Measurements from ENCODE around the gene ITPRIP. TPM values are rescaled to one million over a fixed set of nuclear protein-coding genes. Genes with fewer than 3 reads are reported as not detected.

The ITPRIP gene
- total RNA-seq, 4 donors from 2014 or later, result 77.8 to 182 (median 141) TPM

DNA sequence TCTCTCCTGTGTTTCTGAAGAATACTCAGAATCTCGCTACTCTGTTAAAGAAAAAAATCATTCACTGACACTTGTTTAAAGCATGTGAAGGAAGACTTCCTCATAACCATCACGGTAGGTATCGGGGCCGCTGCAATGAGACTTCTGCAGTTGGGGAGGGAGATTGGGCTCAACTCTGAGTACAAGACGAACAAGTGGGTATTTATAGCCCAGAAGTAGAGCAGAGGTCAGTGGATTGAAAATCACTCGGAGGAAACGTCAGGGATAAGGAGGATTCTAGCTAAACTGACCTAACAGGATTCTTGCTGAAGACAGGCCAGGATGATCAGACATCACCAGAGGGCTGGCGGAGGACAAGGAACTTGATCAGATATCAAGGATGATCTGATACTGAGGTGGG is 33.3 kb downstream of the ITPRIP start:
- TF ChIP-seq POLR2A (IDR thresholded peaks at IDR 0.05), result no peak
- TF ChIP-seq, protein P1, sequence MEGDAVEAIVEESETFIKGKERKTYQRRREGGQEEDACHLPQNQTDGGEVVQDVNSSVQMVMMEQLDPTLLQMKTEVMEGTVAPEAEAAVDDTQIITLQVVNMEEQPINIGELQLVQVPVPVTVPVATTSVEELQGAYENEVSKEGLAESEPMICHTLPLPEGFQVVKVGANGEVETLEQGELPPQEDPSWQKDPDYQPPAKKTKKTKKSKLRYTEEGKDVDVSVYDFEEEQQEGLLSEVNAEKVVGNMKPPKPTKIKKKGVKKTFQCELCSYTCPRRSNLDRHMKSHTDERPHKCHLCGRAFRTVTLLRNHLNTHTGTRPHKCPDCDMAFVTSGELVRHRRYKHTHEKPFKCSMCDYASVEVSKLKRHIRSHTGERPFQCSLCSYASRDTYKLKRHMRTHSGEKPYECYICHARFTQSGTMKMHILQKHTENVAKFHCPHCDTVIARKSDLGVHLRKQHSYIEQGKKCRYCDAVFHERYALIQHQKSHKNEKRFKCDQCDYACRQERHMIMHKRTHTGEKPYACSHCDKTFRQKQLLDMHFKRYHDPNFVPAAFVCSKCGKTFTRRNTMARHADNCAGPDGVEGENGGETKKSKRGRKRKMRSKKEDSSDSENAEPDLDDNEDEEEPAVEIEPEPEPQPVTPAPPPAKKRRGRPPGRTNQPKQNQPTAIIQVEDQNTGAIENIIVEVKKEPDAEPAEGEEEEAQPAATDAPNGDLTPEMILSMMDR (IDR thresholded peaks at IDR 0.05), result no peak
- 54 to 60% methylated on average over 8 of the region's 8 CpGs for WGBS, 2 donors
- no peak for DNase-seq (ENCODE audit: low spot score in 2 of 2)
- intact Hi-C loops (cut with DNase I; ENCODE audit: low total_unique reads), result no loop called here
- H3K4me3 ChIP-seq (ENCODE audit: low read depth, poor library complexity, severe bottlenecking), result no peak overlapping the region

DNA sequence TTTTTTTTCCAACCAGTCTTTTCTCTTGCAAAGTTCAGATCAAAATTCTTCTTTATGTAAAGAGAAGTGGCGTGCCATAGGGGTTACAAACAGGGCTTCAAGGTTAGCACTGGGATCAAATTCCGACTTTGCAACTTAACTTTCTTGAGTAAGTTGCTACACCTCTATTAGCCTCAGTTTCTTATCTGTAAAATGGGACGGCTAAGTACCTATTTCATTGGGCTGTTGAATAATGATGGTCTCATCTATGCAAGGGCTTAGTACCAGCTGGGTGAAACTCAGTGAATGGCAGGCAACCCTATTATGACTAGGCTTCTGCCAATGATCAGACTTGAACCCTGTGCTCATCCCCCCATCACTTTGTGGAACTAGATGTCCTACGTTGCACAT is 33.9 kb downstream of the ITPRIP start:
- no peak for DNase-seq (ENCODE audit: low spot score in 2 of 2)
- intact Hi-C loops (cut with DNase I; ENCODE audit: low total_unique reads), result no loop called here
- TF ChIP-seq, protein P1 (IDR thresholded peaks at IDR 0.05), result no peak
- TF ChIP-seq POLR2A (IDR thresholded peaks at IDR 0.05), result no peak
- H3K4me3 ChIP-seq (ENCODE audit: low read depth, poor library complexity, severe bottlenecking), result no peak overlapping the region
- WGBS, 2 donors, result 91 to 97% methylated on average over 4 of the region's 4 CpGs

DNA sequence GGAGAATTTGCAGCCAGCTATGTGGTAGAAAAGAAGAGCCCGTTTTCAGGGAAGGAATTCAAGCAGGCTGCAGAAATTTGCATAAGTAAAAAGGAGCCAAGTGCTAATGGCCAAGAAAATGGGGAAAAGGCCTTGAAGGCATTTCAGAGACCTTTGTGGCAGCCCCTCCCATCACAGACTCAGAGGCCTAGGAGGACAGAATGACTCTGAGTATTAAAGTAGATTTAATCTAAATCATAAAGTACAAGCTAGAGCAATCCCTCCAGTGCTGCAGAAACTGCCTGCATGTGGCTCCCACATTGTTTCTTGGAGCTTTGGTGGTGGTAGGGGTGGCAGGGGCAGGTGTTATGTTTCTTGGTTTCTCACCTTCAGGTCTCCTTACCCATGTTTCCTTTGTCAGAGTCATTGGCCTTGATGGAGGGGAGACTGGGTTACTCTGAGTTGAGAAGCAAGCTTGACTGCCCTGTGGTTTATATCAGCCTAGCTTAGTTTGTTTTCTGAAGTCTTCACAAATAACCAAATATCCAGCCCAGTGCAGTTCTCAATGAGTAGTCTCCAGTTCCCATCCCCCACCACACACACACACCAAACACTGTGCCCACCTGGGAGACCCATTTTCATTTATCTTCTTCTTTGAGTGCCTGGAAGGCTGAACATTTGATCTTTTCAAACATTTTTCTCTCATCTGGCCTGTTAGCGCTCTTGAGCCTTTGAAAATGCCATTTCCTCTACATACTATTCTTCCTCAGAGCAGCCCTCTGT is 34.5 kb downstream of the ITPRIP start:
- DNase-seq (ENCODE audit: low spot score in 2 of 2), result no peak
- 43 to 50% methylated on average over 2 of the region's 2 CpGs for WGBS, 2 donors
- H3K4me3 ChIP-seq (ENCODE audit: low read depth, poor library complexity, severe bottlenecking), result no peak overlapping the region
- intact Hi-C loops (cut with DNase I; ENCODE audit: low total_unique reads), result no loop called here
- TF ChIP-seq, protein P1 (IDR thresholded peaks at IDR 0.05), result no peak
- no peak for TF ChIP-seq POLR2A (IDR thresholded peaks at IDR 0.05)

DNA sequence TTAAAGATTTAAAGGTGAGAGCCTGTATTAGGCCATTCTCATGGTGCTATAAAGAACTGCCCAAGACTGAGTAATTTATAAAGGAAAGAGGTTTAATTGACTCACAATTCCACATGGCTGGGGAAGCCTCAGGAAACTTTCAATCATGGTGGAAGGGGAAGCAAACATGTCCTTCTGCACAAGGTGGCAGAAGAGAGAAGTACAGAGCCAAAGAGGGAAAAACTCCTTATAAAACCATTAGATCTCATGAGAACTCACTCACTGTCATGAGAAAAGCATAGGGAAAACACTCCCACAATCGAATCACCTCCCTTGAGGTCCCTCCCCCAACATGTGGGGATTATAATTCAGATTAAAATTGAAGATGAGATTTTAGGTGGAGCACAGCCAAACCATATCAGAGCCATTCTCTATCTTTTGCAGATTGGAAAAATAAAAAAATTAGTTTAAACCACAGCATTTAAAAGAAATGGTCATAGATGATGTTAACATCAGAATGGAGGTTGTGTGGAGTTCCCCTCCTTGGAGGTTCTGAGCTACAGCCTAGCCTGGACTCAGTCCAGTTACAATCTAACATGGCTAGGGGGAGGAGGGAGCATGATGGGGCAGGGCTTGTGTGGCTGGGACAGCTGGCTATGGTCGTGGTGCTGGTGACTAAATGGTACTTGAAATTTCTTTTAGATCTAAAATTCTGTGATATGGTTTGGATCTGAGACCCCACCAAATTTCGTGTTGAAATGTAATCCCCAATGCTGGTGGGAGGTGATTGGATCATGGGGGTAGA is 36.2 kb downstream of the ITPRIP start:
- intact Hi-C loops (cut with DNase I; ENCODE audit: low total_unique reads), result no loop called here
- TF ChIP-seq, protein P1 (IDR thresholded peaks at IDR 0.05), result no peak
- no peak for DNase-seq (ENCODE audit: low spot score in 2 of 2)
- no peak overlapping the region for H3K4me3 ChIP-seq (ENCODE audit: low read depth, poor library complexity, severe bottlenecking)
- 68 to 74% methylated on average over 3 of the region's 3 CpGs for WGBS, 2 donors

DNA sequence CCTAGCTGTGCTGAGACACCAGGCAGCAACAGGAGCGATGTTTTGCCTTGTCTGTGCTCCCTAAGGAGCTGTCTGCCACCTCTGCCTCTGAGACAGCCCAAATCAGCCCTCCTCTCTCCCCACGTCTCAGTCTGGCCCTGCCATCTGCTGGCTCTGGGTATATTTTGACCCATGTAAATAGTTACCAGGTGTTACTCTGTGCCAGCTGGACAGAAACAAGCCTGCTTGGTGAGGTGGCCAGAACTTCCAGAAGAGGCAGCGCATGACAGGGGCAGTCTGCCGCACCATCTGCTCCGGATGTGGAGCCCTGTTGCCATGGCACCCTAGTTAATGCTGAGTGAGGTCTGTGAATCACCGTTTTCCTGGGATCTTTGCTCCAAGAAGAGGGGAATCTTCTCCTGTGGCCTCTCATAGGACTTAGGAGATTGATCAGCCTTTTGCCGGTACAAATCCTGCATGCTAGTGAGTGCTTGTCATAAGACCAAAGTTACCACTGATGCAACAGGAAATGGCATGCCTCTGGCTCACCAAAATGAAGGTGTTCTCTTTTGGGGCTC is 37.5 kb downstream of the ITPRIP start:
- intact Hi-C loops (cut with DNase I; ENCODE audit: low total_unique reads), result no loop called here
- DNase-seq (ENCODE audit: low spot score in 2 of 2), result peak; percentile 59 to 91
- WGBS, 2 donors, result 43 to 44% methylated on average over 7 of the region's 7 CpGs
- TF ChIP-seq, protein P1 (IDR thresholded peaks at IDR 0.05), result no peak
- TF ChIP-seq POLR2A (IDR thresholded peaks at IDR 0.05), result no peak
- no peak overlapping the region for H3K4me3 ChIP-seq (ENCODE audit: low read depth, poor library complexity, severe bottlenecking)

Data from lower leg skin (tissue), 4 donors.